ENCODE data around the gene TANGO2.

Gene TANGO2

DNA sequence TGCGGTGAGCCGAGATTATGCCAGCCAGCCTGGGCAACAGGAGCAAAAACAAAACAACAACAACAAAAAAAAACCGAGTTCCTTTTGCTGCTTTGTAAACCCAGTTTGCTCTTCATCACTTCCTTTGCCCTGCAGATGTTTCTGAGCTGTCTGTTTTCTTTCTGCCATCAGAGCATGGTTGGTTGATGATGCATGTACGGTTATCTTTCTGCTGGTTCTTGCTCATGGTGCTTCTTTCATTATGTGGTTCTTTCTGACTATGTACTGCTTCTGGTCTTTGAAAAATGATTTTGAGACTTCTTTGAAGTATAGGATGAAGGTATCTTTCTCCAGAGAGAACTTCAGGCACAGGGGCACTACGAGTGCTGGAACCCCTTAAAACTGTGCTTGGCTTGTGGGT is 13.2 kb downstream of the TANGO2 start:
- H3K27ac Mint-ChIP-seq: peak overlapping the region; percentile 62
- H3K36me3 Mint-ChIP-seq: peaks cover 27% of the 10 kb centered on the region
- peaks cover 76% of the 10 kb centered on the region for H3K4me1 Mint-ChIP-seq
- ATAC-seq: no peak
- H3K27me3 Mint-ChIP-seq: no peaks in the 10 kb centered on the region
- H3K4me3 Mint-ChIP-seq: no peak overlapping the region
- H3K9me3 Mint-ChIP-seq: peaks cover 5% of the 10 kb centered on the region

DNA sequence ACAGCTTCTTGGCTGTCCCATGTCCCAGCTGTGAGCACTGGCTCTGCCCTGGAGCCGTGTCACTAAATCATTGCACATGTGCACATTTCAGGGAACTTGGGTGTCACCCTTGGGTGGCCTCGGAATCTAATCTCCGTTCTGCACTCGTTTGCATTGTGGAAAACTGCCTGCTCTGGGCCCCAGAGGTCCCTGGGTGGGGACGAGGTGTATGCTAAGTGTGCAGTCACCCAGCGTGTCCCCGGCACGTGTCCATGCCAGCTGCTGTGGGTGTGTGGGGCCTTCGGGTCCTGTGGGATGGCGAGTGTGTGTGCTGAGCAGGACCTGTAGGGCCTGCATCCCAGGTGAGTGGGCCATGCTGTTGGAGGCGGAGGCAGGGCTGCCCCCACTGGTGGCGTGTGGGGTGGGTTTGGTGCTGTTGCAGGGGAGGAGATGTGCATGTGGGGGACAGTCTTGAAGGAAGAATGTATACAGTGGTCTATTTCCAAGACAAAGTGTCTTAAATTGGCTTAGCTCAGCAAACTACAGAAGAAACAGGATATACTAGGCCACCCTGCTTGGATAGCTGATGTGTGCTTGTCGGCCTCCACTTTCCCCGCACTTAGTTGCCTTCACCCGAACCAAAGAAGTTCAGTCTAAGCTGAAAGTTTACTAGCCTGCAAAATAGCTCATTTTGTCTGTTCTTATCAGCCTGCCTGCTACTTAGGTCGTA is 14.6 kb downstream of the TANGO2 start:
- no peak for ATAC-seq
- peaks cover 27% of the 10 kb centered on the region for H3K36me3 Mint-ChIP-seq
- H3K9me3 Mint-ChIP-seq: peaks cover 5% of the 10 kb centered on the region
- H3K27ac Mint-ChIP-seq: peak overlapping the region; percentile 62
- no peak overlapping the region for H3K4me3 Mint-ChIP-seq
- H3K27me3 Mint-ChIP-seq: no peaks in the 10 kb centered on the region
- H3K4me1 Mint-ChIP-seq: peaks cover 67% of the 10 kb centered on the region

DNA sequence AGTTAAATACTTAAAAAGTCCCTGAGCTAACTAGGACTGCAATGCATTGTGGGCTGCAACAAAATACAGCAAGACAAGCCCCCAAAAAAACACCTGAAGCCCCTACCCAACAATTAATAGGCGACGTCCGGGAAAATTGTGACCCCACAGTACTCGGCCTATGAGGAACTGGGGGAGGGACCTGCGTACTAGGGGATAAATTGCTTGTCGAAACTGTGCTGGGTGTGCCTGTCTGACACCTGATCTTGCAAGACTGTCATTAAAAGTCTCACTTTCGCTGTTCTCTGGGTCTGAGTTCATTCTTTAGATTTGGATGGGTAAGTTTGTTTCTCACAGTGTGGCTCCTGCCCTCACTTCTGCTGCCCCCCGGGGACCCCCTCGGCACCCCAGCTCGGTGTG is 15.2 kb downstream of the TANGO2 start:
- Mint-ChIP-seq H3K27ac (peak overlapping the region; percentile 62), H3K36me3 (peaks cover 27% of the 10 kb centered on the region), H3K4me3 (no peak overlapping the region), H3K27me3 (no peaks in the 10 kb centered on the region), H3K9me3 (peaks cover 5% of the 10 kb centered on the region), H3K4me1 (peaks cover 66% of the 10 kb centered on the region)
- ATAC-seq: no peak

DNA sequence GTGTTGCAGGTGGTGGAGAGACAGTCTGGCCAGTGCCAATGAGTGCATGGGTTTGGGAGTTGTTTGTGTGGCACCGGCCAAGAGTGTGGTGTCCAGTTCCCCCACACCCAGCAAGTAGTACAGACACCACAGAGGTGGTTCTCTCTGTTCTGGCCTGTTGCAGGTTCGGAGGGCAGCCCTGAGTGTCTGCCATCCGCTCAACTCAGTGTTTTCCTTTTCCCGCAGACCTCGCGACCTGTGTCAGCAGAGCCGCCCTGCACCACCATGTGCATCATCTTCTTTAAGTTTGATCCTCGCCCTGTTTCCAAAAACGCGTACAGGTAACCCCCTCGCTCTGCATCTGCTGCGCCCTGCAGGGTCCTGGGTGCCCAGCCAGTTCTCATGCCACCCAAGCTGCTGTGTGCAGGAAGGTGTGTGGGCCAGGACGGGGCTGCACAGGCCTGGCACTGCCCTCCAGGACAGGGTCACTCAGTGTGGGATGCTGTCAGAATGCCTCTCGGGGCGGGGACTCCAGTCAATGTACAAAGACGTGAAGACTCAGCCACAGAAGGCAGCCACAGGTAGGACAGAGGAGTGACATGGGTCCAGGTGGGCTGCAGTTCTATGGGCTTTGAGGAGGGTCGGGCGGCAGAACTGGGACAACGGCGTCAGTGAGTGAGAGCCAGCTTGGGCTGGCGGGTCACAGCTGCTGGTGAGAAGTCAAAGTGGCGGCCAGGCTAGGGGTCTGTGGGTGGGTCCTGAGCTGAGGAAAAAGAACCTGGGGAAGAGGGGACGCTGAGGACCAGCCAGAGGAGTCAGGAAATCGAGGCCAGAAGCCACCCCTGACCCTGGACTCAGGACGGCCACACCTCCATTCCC is 15.9 kb downstream of the TANGO2 start:
- Mint-ChIP-seq H3K27ac (peak overlapping the region; percentile 80), H3K4me3 (peak overlapping the region; percentile 28), H3K36me3 (peaks cover 27% of the 10 kb centered on the region), H3K9me3 (peaks cover 5% of the 10 kb centered on the region), H3K4me1 (peaks cover 59% of the 10 kb centered on the region), H3K27me3 (no peaks in the 10 kb centered on the region)
- ATAC-seq: no peak

DNA sequence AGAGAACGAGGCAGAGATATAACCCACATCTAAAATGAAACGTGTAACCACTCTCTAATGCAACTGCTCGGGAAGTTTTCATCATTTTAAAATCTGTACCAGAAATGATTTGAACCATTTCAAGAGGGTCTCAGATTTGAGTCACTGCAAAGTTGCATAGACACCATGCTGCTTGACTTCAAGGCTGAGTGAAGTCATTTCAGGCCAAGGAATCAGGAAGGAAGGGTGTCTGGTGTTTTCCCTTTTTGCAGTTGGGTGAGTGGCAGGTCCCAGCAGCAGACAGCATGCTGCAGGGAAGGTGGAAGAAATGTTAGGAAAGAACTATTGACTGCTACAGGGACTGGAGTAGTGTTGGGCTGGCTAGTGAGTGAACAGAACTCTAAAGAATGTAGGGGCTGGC is 16.5 kb downstream of the TANGO2 start:
- peak; percentile 82 for ATAC-seq
- peak overlapping the region; percentile 80 for H3K27ac Mint-ChIP-seq

DNA sequence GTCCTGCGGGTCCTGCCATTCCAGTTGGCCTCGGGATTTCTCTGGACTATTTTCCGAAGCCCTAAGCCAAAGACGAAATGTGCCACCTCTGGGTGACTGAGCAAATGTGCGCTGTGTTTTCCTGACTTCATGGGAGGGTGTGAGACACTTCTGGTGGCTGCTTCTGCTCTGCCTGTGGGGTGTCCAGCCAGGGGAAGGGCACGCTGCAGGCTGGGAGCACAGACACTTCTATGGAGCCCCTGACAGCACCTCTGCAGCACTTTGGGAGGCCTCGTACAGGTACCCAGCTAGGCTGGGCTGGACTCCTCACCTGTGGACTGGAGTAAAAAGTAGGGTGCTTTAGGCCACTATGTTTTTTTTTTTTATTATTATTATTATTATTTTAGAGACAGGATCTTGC is 17.7 kb downstream of the TANGO2 start:
- Mint-ChIP-seq H3K27ac (peak overlapping the region; percentile 80), H3K9me3 (peaks cover 5% of the 10 kb centered on the region), H3K36me3 (peaks cover 35% of the 10 kb centered on the region), H3K4me1 (peaks cover 49% of the 10 kb centered on the region), H3K4me3 (no peak overlapping the region), H3K27me3 (no peaks in the 10 kb centered on the region)
- ATAC-seq: no peak

More for the DNA sequence above, 16.5 kb downstream of the TANGO2 start:
- H3K4me1 Mint-ChIP-seq: peaks cover 52% of the 10 kb centered on the region
- peaks cover 5% of the 10 kb centered on the region for H3K9me3 Mint-ChIP-seq
- H3K4me3 Mint-ChIP-seq: peak overlapping the region; percentile 11
- H3K27me3 Mint-ChIP-seq: no peaks in the 10 kb centered on the region
- peaks cover 27% of the 10 kb centered on the region for H3K36me3 Mint-ChIP-seq

DNA sequence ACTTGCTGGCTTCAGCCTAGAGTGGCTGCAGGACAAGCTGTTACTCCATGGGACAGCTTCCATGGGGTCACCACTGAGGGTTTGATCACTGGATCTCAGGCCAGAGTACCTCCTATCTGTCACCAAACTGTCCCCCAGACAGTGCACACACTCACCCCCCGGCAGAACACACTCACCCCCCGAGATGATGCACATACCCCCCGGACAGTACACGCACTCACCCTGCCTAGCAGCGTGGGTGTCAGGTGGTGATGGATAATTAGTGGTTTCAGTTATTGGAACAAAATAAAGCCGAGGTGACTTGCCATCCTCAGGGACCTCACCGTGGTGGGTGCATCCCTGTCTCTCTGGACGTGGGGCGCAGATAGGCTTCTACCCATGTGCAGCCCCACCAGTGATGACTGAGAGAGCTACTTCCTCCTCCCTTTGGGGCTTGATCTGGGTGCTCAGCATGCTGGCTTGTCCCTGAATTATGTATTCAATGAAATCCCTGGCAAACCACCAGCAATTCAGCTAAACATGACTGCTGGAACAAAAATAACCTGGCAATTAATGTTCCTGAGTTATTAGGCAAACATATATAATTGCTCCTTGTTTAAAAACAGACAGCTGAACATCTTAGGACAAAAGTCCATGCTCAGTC is 18.9 kb downstream of the TANGO2 start:
- Mint-ChIP-seq H3K9me3 (peaks cover 5% of the 10 kb centered on the region), H3K27me3 (no peaks in the 10 kb centered on the region), H3K36me3 (peaks cover 40% of the 10 kb centered on the region), H3K4me1 (peaks cover 36% of the 10 kb centered on the region), H3K4me3 (no peak overlapping the region), H3K27ac (no peak overlapping the region)
- ATAC-seq: no peak

DNA sequence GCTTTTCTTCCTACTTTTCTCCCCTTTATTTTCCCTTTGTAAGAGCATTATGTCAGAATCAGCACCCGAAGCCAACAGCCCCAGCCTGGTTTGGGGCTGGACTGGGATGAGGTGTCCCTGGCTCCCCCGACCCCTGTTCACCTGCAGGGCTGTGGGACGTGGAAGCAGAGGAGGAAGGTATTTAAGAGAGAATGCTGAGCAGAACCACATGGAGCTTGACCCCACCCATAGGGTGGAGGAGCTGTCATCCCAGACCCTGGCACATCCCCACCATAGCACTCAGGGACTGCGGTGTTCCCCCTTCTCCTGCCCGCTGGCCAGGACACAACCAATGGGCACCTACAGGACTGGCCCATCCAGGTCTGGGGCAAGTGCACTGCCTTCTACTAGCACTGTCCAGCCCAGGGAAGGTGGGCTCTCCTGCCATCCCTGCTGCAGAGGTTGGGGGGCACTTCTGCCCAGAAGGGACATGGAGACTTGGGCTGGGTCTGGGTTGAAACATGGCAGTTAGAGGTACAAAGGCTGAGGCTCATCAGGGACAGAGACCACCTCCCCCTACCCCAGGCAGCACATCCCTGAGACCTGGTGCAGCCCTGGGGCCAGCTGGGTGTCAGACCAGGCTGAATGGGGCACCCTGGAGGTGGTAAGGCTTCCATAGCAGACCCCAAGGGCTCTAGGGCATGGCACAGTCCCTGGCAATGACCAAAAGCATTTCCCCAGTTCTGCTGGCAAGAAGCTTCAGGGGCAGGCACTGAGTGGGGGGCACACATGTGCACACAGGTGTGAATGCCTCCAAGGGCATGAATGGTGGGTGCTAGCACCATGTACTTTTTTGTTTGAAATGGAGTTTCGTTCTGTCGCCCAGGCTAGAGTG is 19.7 kb downstream of the TANGO2 start:
- Mint-ChIP-seq H3K9me3 (no peaks in the 10 kb centered on the region), H3K36me3 (peaks cover 36% of the 10 kb centered on the region), H3K4me3 (no peak overlapping the region), H3K27ac (no peak overlapping the region), H3K27me3 (no peaks in the 10 kb centered on the region), H3K4me1 (peaks cover 29% of the 10 kb centered on the region)
- no peak for ATAC-seq

DNA sequence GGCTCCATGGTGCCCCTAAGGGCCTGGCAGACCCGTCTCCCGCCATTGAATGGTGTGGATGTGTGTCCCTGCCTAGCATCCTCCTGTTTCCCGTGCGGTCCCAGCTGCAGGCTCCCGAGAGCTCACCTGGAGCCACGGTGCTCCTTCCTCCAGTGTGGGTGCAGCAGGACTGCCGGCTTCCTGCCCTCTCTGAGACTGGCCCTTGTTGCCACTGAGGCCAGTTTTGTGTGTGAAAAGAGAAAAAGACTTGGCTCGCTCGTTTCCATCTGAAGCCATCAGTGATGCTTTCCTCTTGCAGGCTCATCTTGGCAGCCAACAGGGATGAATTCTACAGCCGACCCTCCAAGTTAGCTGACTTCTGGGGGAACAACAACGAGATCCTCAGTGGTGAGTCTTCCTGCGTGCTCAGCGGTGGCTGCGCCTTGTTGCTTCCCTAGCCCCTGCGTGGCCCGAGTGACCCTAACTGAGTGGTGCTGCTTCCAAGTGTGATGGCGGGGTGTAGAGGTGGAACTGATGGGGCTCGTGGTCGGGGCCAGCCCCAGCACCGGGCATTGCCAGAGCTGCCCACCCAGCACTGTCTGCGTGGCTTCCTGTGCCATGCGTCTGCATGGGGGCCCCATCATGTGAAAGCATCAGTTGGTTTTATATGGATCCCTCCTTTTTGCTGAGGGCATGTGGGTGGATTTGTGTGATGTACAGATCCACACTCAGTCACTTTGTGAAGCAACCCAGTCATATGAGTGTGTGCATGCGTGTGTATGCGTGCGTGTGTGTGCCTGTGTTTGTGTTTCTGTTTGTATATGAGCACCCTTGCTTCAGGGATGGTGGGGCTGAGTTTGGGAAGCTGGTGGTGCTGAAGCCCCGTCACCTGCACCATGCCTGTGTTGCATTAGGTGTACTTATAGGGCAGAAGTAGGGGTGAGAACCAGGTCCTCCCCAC is 22.4 kb downstream of the TANGO2 start:
- ATAC-seq: no peak
- H3K4me1 Mint-ChIP-seq: peaks cover 2% of the 10 kb centered on the region
- peaks cover 45% of the 10 kb centered on the region for H3K36me3 Mint-ChIP-seq
- H3K27me3 Mint-ChIP-seq: no peaks in the 10 kb centered on the region
- H3K4me3 Mint-ChIP-seq: no peak overlapping the region
- peaks cover 4% of the 10 kb centered on the region for H3K9me3 Mint-ChIP-seq
- H3K27ac Mint-ChIP-seq: no peak overlapping the region

DNA sequence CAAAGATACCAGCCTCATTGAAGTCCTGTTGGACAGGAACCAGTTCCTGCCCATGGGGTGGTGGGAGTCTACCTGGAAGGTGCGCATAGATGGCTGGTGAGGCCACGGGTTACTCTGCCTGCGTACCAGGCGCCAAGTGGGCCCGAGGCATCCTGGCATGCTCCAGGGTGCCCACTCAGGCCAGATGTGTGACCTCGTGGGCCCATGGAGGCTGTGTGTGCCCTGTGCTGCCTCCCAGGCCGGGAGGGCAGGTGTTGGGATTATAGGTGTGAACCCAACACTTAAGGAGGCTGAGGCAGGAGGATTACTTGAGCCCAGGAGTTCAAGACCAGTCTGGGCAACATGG is 23.1 kb downstream of the TANGO2 start:
- no peak overlapping the region for H3K27ac Mint-ChIP-seq
- no peaks in the 10 kb centered on the region for H3K27me3 Mint-ChIP-seq

DNA sequence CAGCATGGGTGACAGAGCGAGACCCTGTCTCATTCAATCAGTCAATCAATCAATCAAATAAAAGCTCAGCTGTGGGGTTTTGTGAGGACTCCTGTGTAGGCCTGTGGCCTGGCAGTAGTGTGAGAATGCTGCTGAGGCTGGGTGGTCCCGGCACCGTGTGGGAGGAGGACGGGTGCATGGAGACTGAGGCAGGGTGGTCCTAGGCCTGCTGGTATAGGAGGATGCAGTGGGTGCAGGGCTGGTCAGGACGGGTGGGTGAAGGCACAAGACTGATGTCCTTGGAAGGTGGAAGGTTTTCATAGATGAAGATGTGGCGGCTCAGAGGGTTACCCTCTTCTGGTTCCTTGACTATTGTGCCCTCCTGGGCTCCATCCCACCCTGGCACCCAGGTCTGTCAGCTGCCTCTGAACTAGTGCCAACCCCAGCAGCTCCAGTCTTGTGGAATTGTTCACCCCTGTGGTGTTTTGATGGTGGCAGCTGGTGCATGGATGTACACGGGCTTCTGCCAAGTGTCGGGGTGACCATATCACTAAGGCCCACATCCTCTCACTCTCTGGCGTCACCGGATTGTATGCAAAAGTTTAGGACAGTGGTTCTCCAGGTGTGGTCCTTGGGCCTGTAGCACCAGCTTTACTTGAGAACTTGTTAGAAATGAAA is 23.7 kb downstream of the TANGO2 start:
- Mint-ChIP-seq H3K36me3 (peaks cover 58% of the 10 kb centered on the region), H3K27me3 (no peaks in the 10 kb centered on the region), H3K4me1 (no peaks in the 10 kb centered on the region), H3K9me3 (peaks cover 4% of the 10 kb centered on the region), H3K4me3 (no peak overlapping the region), H3K27ac (no peak overlapping the region)
- no peak for ATAC-seq

More for the DNA sequence above, 23.1 kb downstream of the TANGO2 start:
- Mint-ChIP-seq H3K4me3 (no peak overlapping the region), H3K4me1 (no peaks in the 10 kb centered on the region), H3K36me3 (peaks cover 52% of the 10 kb centered on the region), H3K9me3 (peaks cover 4% of the 10 kb centered on the region)
- no peak for ATAC-seq

DNA sequence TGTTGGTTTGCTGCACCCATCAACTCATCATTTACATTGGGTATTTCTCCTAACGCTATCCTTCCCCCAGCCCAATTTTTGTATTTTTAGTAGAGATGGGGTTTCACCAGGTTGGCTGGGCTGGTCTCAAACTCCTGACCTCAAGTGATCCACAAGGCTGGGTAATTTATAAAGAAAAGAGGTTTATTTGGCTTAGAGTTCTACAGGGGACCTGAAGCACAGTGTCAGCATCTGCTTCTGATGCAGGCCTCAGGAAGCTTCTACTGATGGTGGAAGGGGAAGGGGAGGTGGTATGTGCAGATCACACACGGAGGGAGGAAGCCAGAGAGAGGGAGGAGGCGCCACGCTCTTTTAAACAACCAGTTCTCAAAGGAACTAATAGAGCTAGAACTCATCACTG is 25.8 kb downstream of the TANGO2 start:
- Mint-ChIP-seq H3K27ac (no peak overlapping the region), H3K4me1 (no peaks in the 10 kb centered on the region), H3K27me3 (no peaks in the 10 kb centered on the region), H3K9me3 (peaks cover 4% of the 10 kb centered on the region), H3K36me3 (peaks cover 62% of the 10 kb centered on the region), H3K4me3 (no peak overlapping the region)
- ATAC-seq: no peak

DNA sequence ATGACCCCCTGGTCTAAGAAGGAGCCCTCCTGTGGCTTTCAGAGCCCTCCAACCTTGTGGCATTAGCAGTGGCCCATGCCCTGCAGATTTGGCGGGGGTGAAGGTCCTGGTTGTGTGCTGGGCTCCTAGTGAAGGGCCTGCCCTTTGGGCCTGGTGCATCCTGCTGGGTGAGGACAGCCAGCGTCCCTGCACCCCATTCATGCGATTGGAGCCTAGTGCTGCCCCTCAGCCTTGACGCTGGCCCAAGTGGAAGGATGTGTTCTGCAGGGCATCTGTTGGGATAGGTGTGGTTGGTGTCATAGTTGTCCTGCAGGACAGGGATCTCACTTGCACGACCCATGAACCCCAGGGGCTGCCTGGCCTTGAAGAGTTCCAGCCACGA is 31.0 kb downstream of the TANGO2 start:
- Mint-ChIP-seq H3K4me3 (no peak overlapping the region), H3K27ac (no peak overlapping the region), H3K9me3 (peaks cover 4% of the 10 kb centered on the region), H3K36me3 (peaks cover 79% of the 10 kb centered on the region), H3K4me1 (no peaks in the 10 kb centered on the region), H3K27me3 (no peaks in the 10 kb centered on the region)
- no peak for ATAC-seq

Data from stimulated activated memory B cell treated with anti-CD40 and anti-IgM and Interleukin-4, amounts not matched to agents 10 μg/mL and 1 μg/mL and 100 μg/mL, for 72 hours (primary cell).